ENCODE data around the gene F2. TPM values are rescaled to one million over a fixed set of nuclear protein-coding genes. Genes with fewer than 3 reads are reported as not detected.

The F2 gene
- total and polyA plus RNA-seq, 2 donors (not counting 1 experiment from before 2014, with no cell fraction given): not detected

DNA sequence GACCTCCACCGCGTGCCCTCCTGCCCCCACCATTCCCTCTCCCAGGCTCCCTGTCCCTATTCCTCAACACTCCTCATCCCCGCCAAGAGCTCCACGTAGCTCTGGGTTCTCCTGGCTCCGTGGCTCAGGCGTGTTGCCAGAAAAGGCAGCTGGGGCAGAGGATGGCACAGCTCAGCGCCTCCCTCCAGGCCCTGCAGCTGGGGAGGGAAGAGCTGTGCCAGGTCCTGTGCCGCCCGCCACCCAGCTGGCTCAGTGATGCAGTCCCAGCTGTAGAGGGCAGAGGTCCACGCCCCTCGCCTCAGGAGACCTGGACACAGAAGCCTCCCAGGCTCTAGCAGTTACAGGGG is 22.8 kb upstream of the F2 start:
- 95% methylated on average over 8 of the region's 11 CpGs for WGBS (ENCODE audit: insufficient coverage)
- no peaks in the 10 kb centered on the region for H3K27me3 ChIP-seq (replicated peaks in 1 of 4; ENCODE audit: control extremely low read depth in 1 of 4, control insufficient read depth in 3 of 4, insufficient read depth in 4 of 4, low read length in 3 of 4)

GRCh38 chr11:46697303-46697702 is 21.7 kb upstream of the F2 start:
- Histone ChIP-seq H4K20me1 (ENCODE audit: control insufficient read depth, insufficient read depth, low read length, poor library complexity, severe bottlenecking) (peaks cover 62% of the 10 kb centered on the region), H3K79me2 (ENCODE audit: control insufficient read depth, insufficient read depth, low read length) (peaks cover 88% of the 10 kb centered on the region), H3K36me3 (replicated peaks in 1 of 2; ENCODE audit: control extremely low read depth in 1 of 2, control insufficient read depth in 1 of 2, extremely low read depth in 1 of 2, insufficient read depth in 2 of 2, low read length in 1 of 2) (peaks cover 5 to 38% of the 10 kb centered on the region in 2 experiments), H3K4me1 (ENCODE audit: control insufficient read depth in 2 of 2, insufficient read depth in 2 of 2, low read length in 2 of 2) (peaks cover 26 to 32% of the 10 kb centered on the region in 2 donors), H3K9me3 (ENCODE audit: control extremely low read depth in 1 of 3, control insufficient read depth in 2 of 3, insufficient read depth in 1 of 3, low read length in 2 of 3) (no peaks in the 10 kb centered on the region), H3K4me3 (ENCODE audit: control extremely low read depth in 1 of 5, extremely low read depth in 1 of 5, insufficient read depth in 1 of 5, low read depth in 2 of 5, low read length in 4 of 5) (no peak overlapping the region), H3K9ac (ENCODE audit: low read length) (no peak overlapping the region), H2AFZ (ENCODE audit: insufficient read depth, low read depth, low read length, poor library complexity, severe bottlenecking) (no peak overlapping the region), H3K27me3 (replicated peaks in 1 of 4; ENCODE audit: control extremely low read depth in 1 of 4, control insufficient read depth in 3 of 4, insufficient read depth in 4 of 4, low read length in 3 of 4) (no peaks in the 10 kb centered on the region), H3K4me2 (replicated peaks; ENCODE audit: low read depth, low read length, poor library complexity, severe bottlenecking) (no peak overlapping the region), H3K27ac (ENCODE audit: low read length in 2 of 2) (no peak overlapping the region)
- Mint-ChIP-seq H3K27ac (no peak overlapping the region), H3K9me3 (ENCODE audit: insufficient read depth) (no peaks in the 10 kb centered on the region), H3K4me3 (no peak overlapping the region), H3K27me3 (no peaks in the 10 kb centered on the region), H3K4me1 (peaks cover 38% of the 10 kb centered on the region)
- intact Hi-C loops (cut with micrococcal nuclease): no loop called here
- DNase-seq (no peak), ATAC-seq (ENCODE audit: low read depth) (no peak)
- POLR2A ChIA-PET: no interaction called here
- CTCF ChIA-PET: no interaction called here
- TF ChIP-seq EZH2 (IDR thresholded peaks at IDR 0.05; ENCODE audit: borderline replicate concordance, insufficient read depth, low read depth, low read length, poor library complexity, severe bottlenecking): no peak
- TF ChIP-seq, protein P1, sequence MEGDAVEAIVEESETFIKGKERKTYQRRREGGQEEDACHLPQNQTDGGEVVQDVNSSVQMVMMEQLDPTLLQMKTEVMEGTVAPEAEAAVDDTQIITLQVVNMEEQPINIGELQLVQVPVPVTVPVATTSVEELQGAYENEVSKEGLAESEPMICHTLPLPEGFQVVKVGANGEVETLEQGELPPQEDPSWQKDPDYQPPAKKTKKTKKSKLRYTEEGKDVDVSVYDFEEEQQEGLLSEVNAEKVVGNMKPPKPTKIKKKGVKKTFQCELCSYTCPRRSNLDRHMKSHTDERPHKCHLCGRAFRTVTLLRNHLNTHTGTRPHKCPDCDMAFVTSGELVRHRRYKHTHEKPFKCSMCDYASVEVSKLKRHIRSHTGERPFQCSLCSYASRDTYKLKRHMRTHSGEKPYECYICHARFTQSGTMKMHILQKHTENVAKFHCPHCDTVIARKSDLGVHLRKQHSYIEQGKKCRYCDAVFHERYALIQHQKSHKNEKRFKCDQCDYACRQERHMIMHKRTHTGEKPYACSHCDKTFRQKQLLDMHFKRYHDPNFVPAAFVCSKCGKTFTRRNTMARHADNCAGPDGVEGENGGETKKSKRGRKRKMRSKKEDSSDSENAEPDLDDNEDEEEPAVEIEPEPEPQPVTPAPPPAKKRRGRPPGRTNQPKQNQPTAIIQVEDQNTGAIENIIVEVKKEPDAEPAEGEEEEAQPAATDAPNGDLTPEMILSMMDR (IDR thresholded peaks at IDR 0.05): no peak
- 96% methylated on average over 3 of the region's 3 CpGs for WGBS (ENCODE audit: insufficient coverage)

More for the DNA sequence above, 22.8 kb upstream of the F2 start:
- peaks cover 5 to 45% of the 10 kb centered on the region in 2 experiments for H3K36me3 ChIP-seq (replicated peaks in 1 of 2; ENCODE audit: control extremely low read depth in 1 of 2, control insufficient read depth in 1 of 2, extremely low read depth in 1 of 2, insufficient read depth in 2 of 2, low read length in 1 of 2)
- no peak overlapping the region for H3K27ac ChIP-seq (ENCODE audit: low read length in 2 of 2)
- peaks cover 29% of the 10 kb centered on the region for H3K4me1 Mint-ChIP-seq
- H3K9me3 Mint-ChIP-seq (ENCODE audit: insufficient read depth): no peaks in the 10 kb centered on the region
- no peak overlapping the region for H3K4me3 ChIP-seq (ENCODE audit: control extremely low read depth in 1 of 5, extremely low read depth in 1 of 5, insufficient read depth in 1 of 5, low read depth in 2 of 5, low read length in 4 of 5)
- intact Hi-C loops (cut with micrococcal nuclease): no loop called here
- no peaks in the 10 kb centered on the region for H3K27me3 Mint-ChIP-seq
- H3K4me1 ChIP-seq (ENCODE audit: control insufficient read depth in 2 of 2, insufficient read depth in 2 of 2, low read length in 2 of 2): peaks cover 18 to 24% of the 10 kb centered on the region in 2 donors
- H3K9ac ChIP-seq (ENCODE audit: low read length): no peak overlapping the region
- H3K9me3 ChIP-seq (ENCODE audit: control extremely low read depth in 1 of 3, control insufficient read depth in 2 of 3, insufficient read depth in 1 of 3, low read length in 2 of 3): no peaks in the 10 kb centered on the region
- H4K20me1 ChIP-seq (ENCODE audit: control insufficient read depth, insufficient read depth, low read length, poor library complexity, severe bottlenecking): peaks cover 62% of the 10 kb centered on the region
- ChIA-PET POLR2A (no interaction called here), CTCF (no interaction called here)
- DNase-seq (no peak), ATAC-seq (ENCODE audit: low read depth) (no peak)
- no peak for TF ChIP-seq EZH2 (IDR thresholded peaks at IDR 0.05; ENCODE audit: borderline replicate concordance, insufficient read depth, low read depth, low read length, poor library complexity, severe bottlenecking)
- TF ChIP-seq, protein P1 (IDR thresholded peaks at IDR 0.05): no peak
- no peak overlapping the region for H3K4me3 Mint-ChIP-seq
- no peak overlapping the region for H2AFZ ChIP-seq (ENCODE audit: insufficient read depth, low read depth, low read length, poor library complexity, severe bottlenecking)
- H3K4me2 ChIP-seq (replicated peaks; ENCODE audit: low read depth, low read length, poor library complexity, severe bottlenecking): no peak overlapping the region
- H3K27ac Mint-ChIP-seq: peak overlapping the region; percentile 59
- peaks cover 87% of the 10 kb centered on the region for H3K79me2 ChIP-seq (ENCODE audit: control insufficient read depth, insufficient read depth, low read length)

Measured in B cell (primary cell).